ENCODE data around the gene ADGRA1. TPM values are rescaled to one million over a fixed set of nuclear protein-coding genes. Genes with fewer than 3 reads are reported as not detected.

Gene ADGRA1
- total RNA-seq, 1 experiment from 2014 or later: not detected

DNA sequence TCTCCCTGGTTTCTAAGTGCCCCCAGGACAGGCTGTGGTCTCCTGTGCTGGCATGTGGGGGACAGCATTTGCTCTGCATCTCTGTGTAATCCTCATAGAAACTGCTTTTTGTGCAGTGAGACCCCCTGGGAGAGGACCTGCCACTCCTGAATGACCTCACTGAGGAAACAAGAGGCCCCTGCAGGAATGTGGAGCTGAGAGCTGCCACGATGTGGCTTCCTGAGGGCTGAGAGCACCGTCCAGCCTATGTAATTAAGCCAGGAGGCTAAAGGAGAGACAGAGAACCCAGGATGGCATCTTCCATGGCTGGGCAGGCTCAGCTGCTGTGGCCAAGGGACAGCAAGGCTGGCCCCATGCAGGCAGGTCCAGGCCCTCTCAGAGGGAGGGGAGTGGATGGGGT, 32.3 kb upstream of the ADGRA1 start:
- Histone ChIP-seq H4K20me1 (ENCODE audit: low read length) (no peaks in the 10 kb centered on the region), H2AFZ (ENCODE audit: low read length) (no peak overlapping the region), H3K4me3 (ENCODE audit: low read length) (no peak overlapping the region), H3K27ac (ENCODE audit: low read length) (no peak overlapping the region), H3K36me3 (ENCODE audit: low read depth, low read length) (no peaks in the 10 kb centered on the region), H3K27me3 (ENCODE audit: low read length) (no peaks in the 10 kb centered on the region), H3F3A (ENCODE audit: low read length, unreplicated experiment) (no peaks in the 10 kb centered on the region), H3K4me1 (ENCODE audit: insufficient read depth, low read length) (no peaks in the 10 kb centered on the region), H3K79me2 (ENCODE audit: low read length) (no peaks in the 10 kb centered on the region), H3K9me3 (ENCODE audit: low read length) (no peaks in the 10 kb centered on the region), H3K9me2 (replicated peaks; ENCODE audit: low read length) (no peaks in the 10 kb centered on the region), H3K4me2 (ENCODE audit: low read length) (no peak overlapping the region), H3K9ac (ENCODE audit: low read length) (no peak overlapping the region)
- ChIA-PET POLR2A (ENCODE audit: unreplicated experiment) (no interaction called here), CTCF (no interaction called here)
- DNase-seq: no peak
- TF ChIP-seq EZH2 (IDR thresholded peaks at IDR 0.05; ENCODE audit: low read length, unreplicated experiment): no peak
- TF ChIP-seq EZH2phosphoT487 (IDR thresholded peaks at IDR 0.05; ENCODE audit: borderline replicate concordance, low read length): no peak
- TF ChIP-seq, protein P1, sequence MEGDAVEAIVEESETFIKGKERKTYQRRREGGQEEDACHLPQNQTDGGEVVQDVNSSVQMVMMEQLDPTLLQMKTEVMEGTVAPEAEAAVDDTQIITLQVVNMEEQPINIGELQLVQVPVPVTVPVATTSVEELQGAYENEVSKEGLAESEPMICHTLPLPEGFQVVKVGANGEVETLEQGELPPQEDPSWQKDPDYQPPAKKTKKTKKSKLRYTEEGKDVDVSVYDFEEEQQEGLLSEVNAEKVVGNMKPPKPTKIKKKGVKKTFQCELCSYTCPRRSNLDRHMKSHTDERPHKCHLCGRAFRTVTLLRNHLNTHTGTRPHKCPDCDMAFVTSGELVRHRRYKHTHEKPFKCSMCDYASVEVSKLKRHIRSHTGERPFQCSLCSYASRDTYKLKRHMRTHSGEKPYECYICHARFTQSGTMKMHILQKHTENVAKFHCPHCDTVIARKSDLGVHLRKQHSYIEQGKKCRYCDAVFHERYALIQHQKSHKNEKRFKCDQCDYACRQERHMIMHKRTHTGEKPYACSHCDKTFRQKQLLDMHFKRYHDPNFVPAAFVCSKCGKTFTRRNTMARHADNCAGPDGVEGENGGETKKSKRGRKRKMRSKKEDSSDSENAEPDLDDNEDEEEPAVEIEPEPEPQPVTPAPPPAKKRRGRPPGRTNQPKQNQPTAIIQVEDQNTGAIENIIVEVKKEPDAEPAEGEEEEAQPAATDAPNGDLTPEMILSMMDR (conservative IDR thresholded peaks at IDR 0.05; ENCODE audit: low read depth, low read length): no peak
- BruUV-seq (replicated peaks): no TSS peak
- no peak for ATAC-seq
- intact Hi-C loops (cut with micrococcal nuclease): no loop called here

DNA sequence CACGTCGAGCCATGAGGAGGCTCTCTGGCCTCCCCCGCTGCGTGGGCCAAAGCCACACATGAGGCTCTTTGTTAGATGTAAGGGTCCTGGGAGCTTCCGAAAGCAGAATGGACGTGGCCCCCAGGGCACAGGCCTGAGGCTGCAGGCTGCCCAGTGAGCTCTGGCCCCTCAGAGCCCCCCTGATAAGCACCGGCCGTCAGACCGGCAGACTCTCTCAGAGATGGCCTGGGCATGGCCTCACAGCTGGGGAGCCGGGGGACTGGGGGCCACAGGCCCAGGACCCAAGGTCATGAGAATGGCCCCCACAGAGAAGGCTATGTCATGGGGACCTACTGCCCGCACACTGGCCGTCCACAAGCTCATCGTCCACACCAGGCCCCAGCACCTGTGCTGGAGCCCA, 31.7 kb upstream of the ADGRA1 start:
- H4K20me1 ChIP-seq (ENCODE audit: low read length): no peaks in the 10 kb centered on the region
- CTCF ChIA-PET: no interaction called here
- intact Hi-C loops (cut with micrococcal nuclease): no loop called here

DNA sequence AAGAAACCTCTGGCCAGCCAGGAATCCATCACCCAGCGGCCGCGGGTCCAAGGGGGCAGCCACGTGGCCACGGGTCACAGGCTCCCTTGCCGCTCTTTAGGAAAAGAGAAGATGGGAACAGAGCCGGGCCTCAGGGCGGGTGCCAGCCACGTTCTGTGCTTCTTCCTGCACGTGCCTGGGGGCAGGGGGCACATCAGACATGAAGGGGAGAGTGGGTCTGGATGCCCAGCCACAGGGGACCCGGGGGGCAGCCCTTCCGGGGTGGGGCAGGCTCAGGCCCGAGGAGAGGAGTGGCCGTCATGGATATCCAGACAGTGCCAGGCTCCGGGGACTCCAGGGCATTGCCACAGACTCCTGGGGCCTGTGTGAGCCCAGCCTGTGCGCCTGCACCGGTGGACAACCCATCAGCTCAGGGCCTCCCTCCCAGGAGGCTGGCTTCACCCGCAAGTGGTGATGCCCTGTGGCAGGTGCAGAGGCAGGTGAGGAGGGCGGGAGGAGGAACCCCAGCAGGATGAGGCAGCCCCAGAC, 31.0 kb upstream of the ADGRA1 start:
- POLR2A ChIA-PET (ENCODE audit: unreplicated experiment): no interaction called here
- no TSS peak for BruUV-seq (replicated peaks)
- H2AFZ ChIP-seq (ENCODE audit: low read length): no peak overlapping the region

More for the DNA sequence above, 31.7 kb upstream of the ADGRA1 start:
- no peaks in the 10 kb centered on the region for H3K36me3 ChIP-seq (ENCODE audit: low read depth, low read length)
- no peaks in the 10 kb centered on the region for H3F3A ChIP-seq (ENCODE audit: low read length, unreplicated experiment)
- H3K27me3 ChIP-seq (ENCODE audit: low read length): no peaks in the 10 kb centered on the region
- no peak for ATAC-seq
- TF ChIP-seq, protein P1 (conservative IDR thresholded peaks at IDR 0.05; ENCODE audit: low read depth, low read length): no peak
- TF ChIP-seq EZH2phosphoT487 (IDR thresholded peaks at IDR 0.05; ENCODE audit: borderline replicate concordance, low read length) (no peak), EZH2 (IDR thresholded peaks at IDR 0.05; ENCODE audit: low read length, unreplicated experiment) (no peak)
- H3K9me3 ChIP-seq (ENCODE audit: low read length): no peaks in the 10 kb centered on the region
- no peak overlapping the region for H3K27ac ChIP-seq (ENCODE audit: low read length)
- no peaks in the 10 kb centered on the region for H3K4me1 ChIP-seq (ENCODE audit: insufficient read depth, low read length)
- H3K4me2 ChIP-seq (ENCODE audit: low read length): no peak overlapping the region
- no peaks in the 10 kb centered on the region for H3K9me2 ChIP-seq (replicated peaks; ENCODE audit: low read length)
- H2AFZ ChIP-seq (ENCODE audit: low read length): no peak overlapping the region
- POLR2A ChIA-PET (ENCODE audit: unreplicated experiment): no interaction called here
- no peak overlapping the region for H3K9ac ChIP-seq (ENCODE audit: low read length)
- no peak for DNase-seq
- no peak overlapping the region for H3K4me3 ChIP-seq (ENCODE audit: low read length)
- no TSS peak for BruUV-seq (replicated peaks)
- no peaks in the 10 kb centered on the region for H3K79me2 ChIP-seq (ENCODE audit: low read length)

More for the DNA sequence above, 31.0 kb upstream of the ADGRA1 start:
- no peak overlapping the region for H3K4me3 ChIP-seq (ENCODE audit: low read length)
- DNase-seq: no peak
- intact Hi-C loops (cut with micrococcal nuclease): no loop called here
- TF ChIP-seq, protein P1 (conservative IDR thresholded peaks at IDR 0.05; ENCODE audit: low read depth, low read length): no peak
- TF ChIP-seq EZH2phosphoT487 (IDR thresholded peaks at IDR 0.05; ENCODE audit: borderline replicate concordance, low read length): no peak
- no peak for TF ChIP-seq EZH2 (IDR thresholded peaks at IDR 0.05; ENCODE audit: low read length, unreplicated experiment)
- H3K4me1 ChIP-seq (ENCODE audit: insufficient read depth, low read length): no peaks in the 10 kb centered on the region
- no peaks in the 10 kb centered on the region for H4K20me1 ChIP-seq (ENCODE audit: low read length)
- no peak overlapping the region for H3K9ac ChIP-seq (ENCODE audit: low read length)
- CTCF ChIA-PET: no interaction called here
- no peak overlapping the region for H3K4me2 ChIP-seq (ENCODE audit: low read length)
- H3K36me3 ChIP-seq (ENCODE audit: low read depth, low read length): no peaks in the 10 kb centered on the region
- H3K27ac ChIP-seq (ENCODE audit: low read length): no peak overlapping the region
- H3F3A ChIP-seq (ENCODE audit: low read length, unreplicated experiment): no peaks in the 10 kb centered on the region
- ATAC-seq: no peak
- peaks cover 4% of the 10 kb centered on the region; the same call in 1 of the 2 replicates for H3K27me3 ChIP-seq (ENCODE audit: low read length)
- no peaks in the 10 kb centered on the region for H3K9me3 ChIP-seq (ENCODE audit: low read length)
- H3K79me2 ChIP-seq (ENCODE audit: low read length): no peaks in the 10 kb centered on the region
- H3K9me2 ChIP-seq (replicated peaks; ENCODE audit: low read length): no peaks in the 10 kb centered on the region

Data from PC-3 (cell line).